DOHH2 (cell line): ENCODE data around the gene GLCE.

Experiments
- CTCF ChIP-seq: fragments of 200-600 bp; sonication (generic); IDR thresholded peaks from one replicate; pipeline ENCODE4 v1.5.1; 2014; ENCODE audit warnings: antibody characterized with exemption, mild to moderate bottlenecking, low read depth, low read length; ENCODE audit not compliant: poor library complexity, severe bottlenecking
- EZH2phosphoT487 ChIP-seq: fragments of 200-600 bp; sonication (generic); IDR thresholded peaks from 2 replicates; pipeline ENCODE4 v1.6.1; 2017; ENCODE audit warnings: borderline replicate concordance, mild to moderate bottlenecking, antibody characterized with exemption, low read length, moderate library complexity, mixed read lengths

- no peak for TF ChIP-seq CTCF
- no peak for TF ChIP-seq EZH2phosphoT487
Observed at GRCh38 chr15:69161878-69162213, 1.4 kb downstream of the GLCE start.
